ENCODE data around the gene KAZN.

DNA sequence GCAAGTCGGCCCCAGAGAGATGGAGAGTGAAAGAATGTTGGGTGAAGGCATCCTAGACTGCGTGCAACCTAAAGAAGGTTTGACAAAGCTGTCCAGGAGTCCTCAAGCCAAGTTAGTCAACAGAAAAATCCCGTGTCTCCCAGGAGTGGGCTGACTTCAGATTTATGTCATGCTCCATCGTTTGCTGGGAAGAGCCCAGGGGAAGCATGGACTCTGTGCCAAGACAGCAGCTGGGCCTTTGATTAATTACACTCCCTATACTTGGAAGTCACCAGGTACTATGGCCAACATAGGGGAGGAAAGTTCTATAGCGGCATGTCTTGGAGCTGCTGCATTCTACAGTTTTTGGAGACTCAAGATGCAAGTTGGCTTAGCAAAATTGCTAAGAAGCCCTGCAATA, 247.4 kb downstream of the KAZN start:
- TF ChIP-seq, protein P1, sequence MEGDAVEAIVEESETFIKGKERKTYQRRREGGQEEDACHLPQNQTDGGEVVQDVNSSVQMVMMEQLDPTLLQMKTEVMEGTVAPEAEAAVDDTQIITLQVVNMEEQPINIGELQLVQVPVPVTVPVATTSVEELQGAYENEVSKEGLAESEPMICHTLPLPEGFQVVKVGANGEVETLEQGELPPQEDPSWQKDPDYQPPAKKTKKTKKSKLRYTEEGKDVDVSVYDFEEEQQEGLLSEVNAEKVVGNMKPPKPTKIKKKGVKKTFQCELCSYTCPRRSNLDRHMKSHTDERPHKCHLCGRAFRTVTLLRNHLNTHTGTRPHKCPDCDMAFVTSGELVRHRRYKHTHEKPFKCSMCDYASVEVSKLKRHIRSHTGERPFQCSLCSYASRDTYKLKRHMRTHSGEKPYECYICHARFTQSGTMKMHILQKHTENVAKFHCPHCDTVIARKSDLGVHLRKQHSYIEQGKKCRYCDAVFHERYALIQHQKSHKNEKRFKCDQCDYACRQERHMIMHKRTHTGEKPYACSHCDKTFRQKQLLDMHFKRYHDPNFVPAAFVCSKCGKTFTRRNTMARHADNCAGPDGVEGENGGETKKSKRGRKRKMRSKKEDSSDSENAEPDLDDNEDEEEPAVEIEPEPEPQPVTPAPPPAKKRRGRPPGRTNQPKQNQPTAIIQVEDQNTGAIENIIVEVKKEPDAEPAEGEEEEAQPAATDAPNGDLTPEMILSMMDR (IDR thresholded peaks at IDR 0.05), result no peak
- TF ChIP-seq POLR2A (IDR thresholded peaks at IDR 0.05) (no peak), POLR2AphosphoS5 (IDR thresholded peaks at IDR 0.05) (no peak)
